Endometrium (tissue), 2 donors: ENCODE data around the gene VTI1A.

Experiments used
- FAIRE-seq: peaks from 2 replicates; lab custom pipeline; 2012; peaks lifted over from hg19 to GRCh38; lab: Jason Lieb, UNC
- donor health status: control.
- donor health status: control.

The VTI1A gene

DNA sequence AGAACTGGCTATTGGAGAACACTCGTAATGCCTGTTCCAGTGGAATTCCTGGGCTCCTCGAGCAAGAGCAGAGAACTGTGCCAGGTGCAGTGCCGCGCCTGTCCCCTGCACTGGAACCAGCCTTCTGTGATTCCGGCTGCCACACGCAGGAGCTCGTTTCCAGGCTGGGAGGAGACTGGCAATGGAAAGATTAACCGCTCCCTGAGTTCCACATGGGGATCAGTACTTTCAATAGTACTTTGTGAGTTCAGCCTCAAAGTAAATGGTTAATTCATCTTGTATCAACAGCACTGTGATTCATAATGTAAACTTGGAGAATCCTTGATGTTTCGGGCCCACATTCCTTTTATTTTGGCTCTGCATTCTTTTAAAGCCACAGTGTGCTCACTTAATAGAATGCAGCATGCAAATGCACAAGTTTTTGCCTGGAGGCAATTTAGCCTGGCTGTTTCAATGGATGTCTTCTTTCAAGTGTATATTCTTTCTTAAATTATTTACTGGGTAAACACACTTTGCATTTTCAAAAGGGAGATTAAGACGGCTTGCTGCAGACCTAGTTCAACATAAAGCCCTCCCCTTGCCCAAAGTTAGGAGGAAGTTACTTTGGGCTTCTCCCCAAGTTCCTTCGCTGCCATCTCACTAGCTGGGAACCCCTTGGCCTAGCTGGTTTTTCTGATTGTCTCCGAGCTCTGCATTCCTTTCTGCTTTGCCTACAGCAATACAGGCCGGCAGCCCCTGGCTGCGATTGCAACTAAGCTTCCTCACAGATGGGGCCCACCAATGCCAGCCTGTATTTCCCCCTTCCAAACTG lies 364.9 kb downstream of the VTI1A start:
- no peak for FAIRE-seq

DNA sequence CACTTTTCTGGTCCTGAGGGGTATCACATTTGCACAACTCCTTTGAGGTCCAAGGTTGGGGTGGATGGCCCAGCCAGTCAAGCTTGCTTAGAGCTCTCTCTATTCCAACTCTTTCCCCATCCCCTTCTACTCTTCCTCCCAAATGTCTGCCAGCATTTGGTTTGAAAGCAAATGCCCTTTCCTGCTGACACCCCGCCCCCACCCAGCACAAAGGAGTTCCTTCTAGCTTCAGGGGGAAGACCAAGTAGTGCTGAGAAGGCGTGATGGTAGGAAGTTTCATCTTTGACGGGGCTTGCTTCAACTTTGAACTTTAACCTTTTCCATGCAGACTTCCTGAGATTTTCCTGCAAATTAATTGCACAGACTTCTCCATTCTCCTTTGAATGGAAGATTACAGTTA lies 365.6 kb downstream of the VTI1A start:
- FAIRE-seq: no peak

GRCh38 chr10:112813866-112814591 lies 367.0 kb downstream of the VTI1A start:
- no peak for FAIRE-seq

- no peak for FAIRE-seq
Observed at GRCh38 chr10:112815269-112816032, 368.4 kb downstream of the VTI1A start.

DNA sequence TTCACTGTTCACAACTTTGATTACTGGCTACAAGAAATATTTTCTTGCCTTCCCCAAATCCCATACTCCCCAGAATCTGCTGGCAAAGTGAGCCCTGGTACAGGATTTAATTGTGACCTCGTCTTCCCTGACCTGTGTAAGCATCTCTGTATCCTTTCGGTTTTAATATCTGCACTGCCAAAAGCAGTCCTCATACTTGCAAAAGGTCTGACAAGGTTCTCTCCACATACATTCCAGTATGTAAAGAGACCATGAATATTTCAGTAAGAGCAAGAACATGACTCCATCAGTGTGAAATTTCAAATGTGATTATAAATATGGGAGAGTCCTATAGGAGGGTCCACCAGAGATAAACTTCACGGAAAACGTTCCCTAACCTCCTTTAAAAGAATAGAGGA lies 369.0 kb downstream of the VTI1A start:
- FAIRE-seq: no peak

DNA sequence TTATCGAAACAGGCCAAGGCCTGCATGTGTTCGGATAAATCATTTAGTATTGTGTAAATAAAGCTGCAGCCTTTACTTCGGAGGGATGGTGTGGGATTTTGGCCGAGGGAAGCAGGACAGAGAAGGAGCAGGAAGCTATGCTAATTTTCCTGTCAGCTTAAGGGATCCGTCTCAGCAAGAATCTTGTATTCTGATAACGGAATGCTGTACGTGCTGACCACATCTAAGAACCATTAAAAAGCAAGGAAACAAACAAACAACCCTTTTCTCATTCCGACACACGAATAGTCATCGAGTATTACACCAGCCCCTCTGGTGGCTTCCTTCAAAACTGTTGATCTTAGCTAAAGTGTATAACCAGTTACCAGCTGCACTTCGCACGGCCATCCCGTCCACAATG lies 369.9 kb downstream of the VTI1A start:
- no peak for FAIRE-seq

GRCh38 chr10:112817981-112818777 lies 371.2 kb downstream of the VTI1A start:
- no peak for FAIRE-seq

- no peak for FAIRE-seq
Observed at GRCh38 chr10:112819231-112819630, 372.2 kb downstream of the VTI1A start.

- no peak for FAIRE-seq
Observed at GRCh38 chr10:112820320-112820719, 373.3 kb downstream of the VTI1A start.

DNA sequence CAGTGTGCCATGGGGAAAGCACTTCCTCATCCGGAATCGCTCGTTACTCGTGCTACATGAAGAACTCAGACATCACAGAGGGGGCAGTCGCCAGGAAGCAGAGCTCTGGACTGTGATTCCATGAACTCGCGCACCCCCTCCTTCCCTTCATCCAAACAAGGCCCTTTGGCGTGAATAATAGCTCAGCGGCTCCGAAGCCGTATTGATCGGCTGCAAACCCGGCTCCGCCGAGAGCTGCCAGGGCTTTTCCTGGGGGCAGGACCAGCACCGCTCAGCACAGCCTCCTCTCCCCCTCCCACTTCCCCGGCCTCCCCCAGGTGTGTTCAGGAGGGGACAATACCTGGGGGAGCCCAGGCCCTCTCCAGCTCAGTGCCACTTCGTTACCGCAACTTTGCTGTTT lies 374.0 kb downstream of the VTI1A start:
- FAIRE-seq: no peak

GRCh38 chr10:112821663-112822062 lies 374.6 kb downstream of the VTI1A start:
- FAIRE-seq: no peak

- no peak for FAIRE-seq
Observed at GRCh38 chr10:112823007-112823406, 376.0 kb downstream of the VTI1A start.

- FAIRE-seq: no peak
Observed at GRCh38 chr10:112823604-112824003, 376.6 kb downstream of the VTI1A start.

DNA sequence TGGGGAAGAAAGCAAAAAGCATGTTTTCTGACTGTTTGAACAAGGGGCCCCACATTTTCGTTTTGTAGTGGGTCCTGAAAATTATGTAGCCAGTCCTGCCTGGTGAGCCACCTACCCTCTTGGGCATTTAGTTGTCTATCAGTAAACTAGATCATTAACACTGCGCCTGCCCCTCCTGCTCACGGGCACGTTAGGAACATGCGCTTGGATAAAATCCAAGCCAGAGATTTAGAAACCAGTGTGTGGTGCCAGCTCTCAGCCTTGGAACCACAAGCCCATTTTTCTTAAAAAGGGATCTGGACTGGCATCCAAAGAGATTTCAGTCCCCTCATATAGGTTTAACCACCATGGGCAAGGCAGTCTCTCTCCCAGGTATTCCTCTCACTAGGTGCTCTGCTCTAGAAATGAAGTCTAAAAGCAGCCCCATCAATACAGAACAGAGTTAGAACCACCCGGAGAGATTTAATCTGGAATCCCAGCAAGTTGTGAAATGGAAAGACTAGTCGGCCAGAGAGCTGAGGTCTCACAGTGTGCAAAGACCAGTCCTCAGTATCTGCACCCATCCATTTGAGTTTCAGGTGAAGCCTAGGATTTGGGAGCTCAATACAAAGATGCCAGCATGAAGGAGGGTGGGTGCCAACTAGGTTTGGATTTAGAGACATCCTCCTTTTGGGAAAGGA lies 379.1 kb downstream of the VTI1A start:
- no peak for FAIRE-seq

DNA sequence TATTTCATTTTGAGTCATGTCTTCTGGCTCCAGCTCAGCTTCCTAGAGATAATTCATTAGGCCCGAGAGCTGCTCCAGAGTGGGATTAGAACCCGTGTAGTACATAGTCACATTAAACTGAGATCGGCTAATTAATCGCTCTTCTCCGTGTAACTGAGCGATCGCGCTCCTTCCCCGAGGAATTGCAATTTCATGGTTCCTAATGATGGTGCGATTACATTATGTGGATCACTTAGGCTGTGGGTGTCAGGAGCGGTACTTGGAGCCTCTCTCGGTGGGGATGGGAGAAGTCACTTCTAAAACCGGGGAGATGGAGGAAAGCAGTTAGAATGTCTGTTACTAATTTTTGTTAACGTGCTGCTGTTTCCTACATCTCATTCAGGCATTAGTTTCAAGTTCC lies 380.1 kb downstream of the VTI1A start:
- FAIRE-seq: no peak

GRCh38 chr10:112827951-112828350 lies 380.9 kb downstream of the VTI1A start:
- FAIRE-seq: no peak

DNA sequence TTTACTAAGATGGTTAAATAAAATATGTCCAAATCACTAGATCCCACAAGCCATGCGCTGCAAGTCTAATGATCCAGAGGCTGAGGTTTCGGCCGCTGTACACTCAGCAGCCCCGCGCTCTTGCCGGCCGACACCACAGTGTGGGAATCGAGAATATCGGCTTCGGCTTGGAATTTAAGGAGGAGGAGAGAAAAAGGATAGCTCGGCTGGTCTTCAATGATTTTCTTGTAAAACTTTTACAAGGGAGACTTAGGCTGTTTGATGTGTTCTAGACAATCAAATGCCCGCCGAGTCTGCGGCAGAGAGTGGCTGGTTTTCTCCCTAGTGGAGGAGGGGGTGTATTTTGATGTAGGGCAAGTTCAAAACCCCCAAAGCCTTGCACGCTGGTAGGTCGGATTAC lies 384.8 kb downstream of the VTI1A start:
- no peak for FAIRE-seq

- FAIRE-seq: no peak
Observed at GRCh38 chr10:112832361-112832878, 385.4 kb downstream of the VTI1A start.

DNA sequence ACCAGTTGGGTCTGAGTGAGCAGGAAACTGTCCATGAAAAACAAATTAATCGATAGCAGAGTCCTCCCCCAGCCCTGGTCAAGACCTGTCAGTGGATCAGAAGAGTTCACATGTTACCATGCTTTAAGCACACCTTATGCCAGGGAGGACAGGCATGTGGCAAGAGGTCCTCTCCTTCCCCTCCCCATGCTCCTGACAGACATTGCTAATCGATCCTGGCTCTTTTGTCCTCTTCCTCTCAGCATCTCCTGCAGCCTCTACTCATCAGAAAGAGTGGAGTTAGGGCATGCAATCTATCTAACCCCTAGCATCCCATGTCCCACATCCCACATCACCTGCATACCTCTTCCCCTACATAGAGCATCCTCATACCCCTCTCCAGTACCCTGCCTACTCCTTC lies 385.9 kb downstream of the VTI1A start:
- no peak for FAIRE-seq

DNA sequence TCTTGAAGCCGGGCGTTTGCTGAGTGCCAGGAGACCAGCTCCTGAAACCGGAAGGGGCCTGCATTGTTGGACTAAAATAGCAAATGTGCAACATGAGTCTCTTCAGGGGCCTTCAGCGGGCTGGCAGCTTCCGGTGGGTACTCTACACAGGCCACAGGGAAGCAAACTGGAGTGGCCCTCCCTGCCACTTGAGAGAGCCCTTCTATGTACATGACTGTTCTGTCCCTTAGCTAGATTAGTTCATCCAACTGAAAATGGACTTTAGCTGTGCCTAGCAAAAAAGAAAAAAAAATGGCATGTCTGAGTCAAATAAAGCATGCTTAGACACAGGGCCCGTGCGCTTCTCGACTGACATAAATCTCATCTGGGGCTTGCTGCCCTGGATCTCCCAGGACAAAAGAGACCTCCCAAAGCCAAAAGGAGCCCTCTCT lies 387.8 kb downstream of the VTI1A start:
- no peak for FAIRE-seq

DNA sequence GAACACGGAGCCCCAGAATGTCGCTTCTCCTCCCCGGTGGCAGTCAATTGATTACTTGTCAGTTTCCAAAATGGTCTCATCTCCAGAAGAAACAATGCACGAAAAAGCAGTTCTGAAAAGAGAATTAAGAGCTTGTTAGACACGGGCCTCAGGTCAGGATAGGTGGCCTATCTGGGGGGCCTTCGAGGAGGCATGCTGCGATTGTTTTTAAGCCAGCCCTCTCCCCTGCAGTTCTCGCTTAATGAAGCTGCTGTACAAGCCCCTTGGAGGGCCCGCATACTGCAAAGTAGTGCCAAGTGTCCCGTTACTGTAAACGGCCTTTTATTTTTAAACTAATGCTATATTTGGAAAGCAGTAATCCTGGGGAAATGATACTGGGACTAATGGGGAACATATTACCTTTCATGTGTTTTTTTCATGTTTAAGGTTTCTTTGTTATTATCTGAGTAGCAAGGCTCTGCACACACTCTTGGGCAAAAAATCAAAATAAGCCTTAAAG lies 388.3 kb downstream of the VTI1A start:
- FAIRE-seq: no peak
